Measurements from ENCODE around the gene TSHR.
"Not testable (repeated sequence)": the region's sequence is repeated elsewhere in the genome, so short reads cannot be mapped to it uniquely, and the experiment has no call there.

Gene TSHR

DNA sequence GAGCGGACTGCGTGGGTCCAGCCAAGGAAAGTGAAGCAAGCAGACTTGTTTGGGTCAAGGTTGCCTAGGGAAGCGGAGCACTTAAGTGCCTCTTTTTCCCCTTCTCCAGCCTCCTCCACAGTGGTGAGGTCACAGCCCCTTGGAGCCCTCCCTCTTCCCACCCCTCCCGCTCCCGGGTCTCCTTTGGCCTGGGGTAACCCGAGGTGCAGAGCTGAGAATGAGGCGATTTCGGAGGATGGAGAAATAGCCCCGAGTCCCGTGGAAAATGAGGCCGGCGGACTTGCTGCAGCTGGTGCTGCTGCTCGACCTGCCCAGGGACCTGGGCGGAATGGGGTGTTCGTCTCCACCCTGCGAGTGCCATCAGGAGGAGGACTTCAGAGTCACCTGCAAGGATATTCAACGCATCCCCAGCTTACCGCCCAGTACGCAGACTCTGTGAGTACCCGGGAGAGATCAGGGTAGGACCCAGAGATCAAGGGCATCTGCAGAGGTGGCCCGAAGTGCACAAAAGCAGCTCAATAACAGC, at the start of gene TSHR:
Gene TSHR (plus strand): TSS at position 206 of the 526 bp plus-strand sequence. CDS start 60 bp downstream, at position 266.
- peak in 1 of 4 experiments; percentile 9 for DNase-seq

DNA sequence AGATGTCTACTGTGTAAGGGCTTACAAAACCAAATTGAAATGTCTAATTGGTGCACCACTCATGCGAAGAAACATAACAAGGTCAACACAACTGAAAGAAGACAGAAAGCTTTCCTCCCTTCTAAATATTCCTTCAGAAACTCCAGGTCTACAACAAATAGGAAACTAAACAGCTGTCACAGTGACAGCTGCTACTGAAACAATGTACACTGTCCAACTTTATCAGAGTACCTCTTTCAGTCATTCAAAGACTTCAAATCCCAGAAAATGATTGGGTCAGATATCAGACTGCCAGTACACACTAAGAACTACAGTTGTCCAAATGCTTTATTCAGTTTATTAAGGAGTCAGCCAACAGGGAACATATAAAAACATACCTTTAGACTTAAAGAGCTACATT, 49.1 kb upstream of the TSHR start:
- DNase-seq = no peak

- DNase-seq = no peak
These were observed 48.5 kb upstream of the TSHR start for GRCh38 chr14:80906946-80907345.

GRCh38 chr14:80912013-80912412, 43.4 kb upstream of the TSHR start:
- not testable (repeated sequence) for DNase-seq

DNA sequence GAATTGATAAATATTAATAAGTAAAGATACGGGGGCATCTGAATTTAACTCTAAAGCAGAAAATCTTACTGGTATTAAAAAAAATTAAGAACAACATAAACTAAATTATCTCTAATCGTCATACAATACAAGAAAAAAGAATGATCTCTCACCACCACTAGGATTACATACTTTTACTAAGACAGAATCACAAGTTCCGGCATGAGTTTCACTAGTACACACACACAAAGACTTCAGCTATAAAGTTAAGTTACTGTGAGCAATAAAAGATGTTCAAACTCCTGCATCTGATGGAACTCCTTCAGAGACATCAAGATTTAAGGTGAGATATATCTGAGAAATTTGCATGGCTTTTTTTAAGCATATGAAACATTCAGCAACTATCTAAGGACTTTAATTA, 35.8 kb upstream of the TSHR start:
- no peak for DNase-seq

DNA sequence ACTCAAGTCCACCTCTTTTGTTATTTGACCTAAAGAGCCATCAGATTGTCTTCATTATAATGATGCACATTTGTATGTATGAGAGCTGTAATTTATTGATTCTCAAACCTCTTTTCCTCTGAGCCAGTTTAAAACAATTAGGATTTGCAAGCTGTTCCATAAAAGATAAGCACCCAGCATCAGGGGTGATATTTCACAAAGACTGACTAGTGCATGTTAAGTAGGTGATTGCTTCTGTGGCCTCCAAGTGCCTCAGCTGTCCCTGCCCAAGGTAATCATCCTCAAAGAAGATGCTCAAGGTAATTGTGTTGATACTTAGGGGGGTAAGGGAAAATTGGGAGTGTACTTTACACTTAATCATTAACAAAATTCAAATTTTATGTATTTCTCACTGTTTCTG, 32.1 kb upstream of the TSHR start:
- no peak for DNase-seq

- DNase-seq = no peak
These were observed 30.9 kb upstream of the TSHR start for GRCh38 chr14:80924365-80925103.

GRCh38 chr14:80926397-80927082, 28.9 kb upstream of the TSHR start:
- no peak for DNase-seq

GRCh38 chr14:80927083-80927989, 28.1 kb upstream of the TSHR start:
- no peak for DNase-seq

DNA sequence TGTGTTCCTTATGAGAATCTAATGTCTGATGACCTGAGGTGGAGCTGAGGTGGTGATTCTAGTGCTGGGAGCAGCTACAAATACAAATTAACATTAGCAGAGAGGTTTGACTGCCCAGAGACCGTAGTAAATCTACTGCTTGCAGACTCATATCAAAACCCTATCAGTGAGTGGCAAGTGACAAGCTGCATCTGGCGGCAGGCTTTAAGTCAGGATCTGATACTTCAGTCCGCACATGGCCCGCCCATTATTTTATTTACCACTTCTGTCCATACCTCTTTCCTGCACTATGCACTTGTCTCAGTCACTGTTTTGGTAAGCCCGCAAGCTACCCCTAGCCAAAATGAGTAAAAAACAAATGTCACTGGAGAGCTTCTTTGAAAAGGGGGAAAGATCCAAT, 25.3 kb upstream of the TSHR start:
- no peak for DNase-seq

- DNase-seq = no peak
These were observed 24.5 kb upstream of the TSHR start for GRCh38 chr14:80930836-80931389.

DNA sequence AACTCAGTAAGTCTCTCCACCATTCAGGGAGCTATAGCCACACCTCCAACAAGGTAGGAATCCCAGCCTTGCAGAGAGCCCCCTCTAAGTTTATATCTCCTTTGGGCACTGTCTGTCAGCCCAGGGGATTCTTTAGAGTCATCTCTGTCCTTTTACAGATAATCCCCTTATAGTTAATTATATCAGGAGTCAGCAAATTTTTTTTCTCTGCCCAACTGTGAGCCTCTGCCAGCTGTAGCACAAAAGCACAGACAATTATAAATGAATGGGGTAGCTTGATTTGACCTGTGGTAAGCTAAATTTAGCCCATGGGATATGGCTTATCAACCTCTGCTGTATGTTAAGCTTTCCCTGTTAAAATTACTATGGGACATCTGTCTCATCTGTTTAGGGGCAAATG, 22.1 kb upstream of the TSHR start:
- no peak for DNase-seq

- no peak for DNase-seq
These were observed 21.7 kb upstream of the TSHR start for GRCh38 chr14:80933686-80934085.

DNA sequence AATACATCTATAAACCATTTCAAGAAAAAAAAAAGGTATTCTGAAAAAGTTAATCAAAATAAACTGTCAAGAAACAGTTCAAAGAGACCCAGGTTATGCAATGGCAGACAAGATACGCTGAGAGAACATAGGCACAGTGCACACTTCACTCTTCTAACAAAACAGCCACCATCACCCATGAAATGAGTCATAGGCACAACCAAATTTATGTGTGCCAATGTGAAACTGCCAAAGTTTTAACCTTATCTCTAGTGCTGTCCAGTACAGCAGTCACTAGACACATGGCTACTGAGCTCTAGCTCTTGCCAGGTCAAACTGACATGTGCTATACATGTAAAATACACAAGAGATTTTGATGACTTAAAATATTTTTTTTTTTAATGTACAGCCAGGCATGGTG, 15.3 kb upstream of the TSHR start:
- no peak for DNase-seq

DNA sequence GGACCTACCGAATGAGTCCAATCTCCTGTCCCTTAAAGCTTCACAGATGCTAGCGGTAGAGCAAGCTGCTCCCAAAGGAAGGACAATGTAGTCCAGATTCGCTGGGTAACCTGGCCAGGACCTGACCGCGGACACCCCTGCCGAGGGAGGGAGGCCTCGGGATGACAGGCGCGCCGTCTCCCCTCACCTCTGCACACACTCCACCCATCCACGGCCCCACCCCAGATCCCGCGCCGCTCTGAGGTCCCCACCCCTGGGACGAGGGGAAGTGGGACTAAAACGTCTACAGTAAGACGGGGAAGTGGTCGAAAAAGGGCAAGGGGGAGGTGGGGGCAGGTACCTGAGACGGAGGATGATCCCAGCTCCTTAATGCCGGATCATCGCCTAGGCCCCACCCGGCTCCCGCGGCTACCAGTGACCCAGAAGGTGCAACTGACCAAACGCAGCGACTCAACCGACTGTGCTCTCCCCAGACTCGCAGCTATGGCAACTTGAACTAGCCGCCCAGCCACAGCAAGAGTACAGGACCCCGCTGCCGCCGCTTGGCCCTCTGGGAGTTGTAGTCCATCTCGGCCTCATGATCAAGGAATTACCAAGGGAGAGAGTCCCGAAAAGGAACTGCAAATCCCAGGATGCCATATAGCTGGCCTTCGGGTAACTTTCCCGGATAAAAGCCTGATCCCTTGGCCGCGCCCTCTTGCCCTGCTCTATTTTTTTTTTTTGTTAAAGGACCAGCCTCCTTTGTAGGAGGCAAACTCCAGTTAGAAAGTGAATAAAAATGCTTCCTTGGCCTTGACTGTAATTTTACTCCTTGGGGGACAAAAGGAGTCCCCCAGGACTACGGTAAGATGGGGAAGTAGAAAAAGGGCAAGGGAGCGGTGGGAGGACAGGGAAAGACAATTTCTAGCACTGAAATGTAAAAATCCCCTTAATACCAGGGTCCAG, 13.9 kb upstream of the TSHR start, which contains the start of gene CEP128:
Gene CEP128 (minus strand): TSS at position 498 of the 945 bp plus-strand sequence.
- peak; percentile 38 to 68 (median 44) for DNase-seq

GRCh38 chr14:80942191-80942600, 13.2 kb upstream of the TSHR start:
- no peak for DNase-seq

- DNase-seq = no peak
These were observed 10.4 kb upstream of the TSHR start for GRCh38 chr14:80944861-80945617.

GRCh38 chr14:80946187-80946586, 9.2 kb upstream of the TSHR start:
- DNase-seq = no peak

DNA sequence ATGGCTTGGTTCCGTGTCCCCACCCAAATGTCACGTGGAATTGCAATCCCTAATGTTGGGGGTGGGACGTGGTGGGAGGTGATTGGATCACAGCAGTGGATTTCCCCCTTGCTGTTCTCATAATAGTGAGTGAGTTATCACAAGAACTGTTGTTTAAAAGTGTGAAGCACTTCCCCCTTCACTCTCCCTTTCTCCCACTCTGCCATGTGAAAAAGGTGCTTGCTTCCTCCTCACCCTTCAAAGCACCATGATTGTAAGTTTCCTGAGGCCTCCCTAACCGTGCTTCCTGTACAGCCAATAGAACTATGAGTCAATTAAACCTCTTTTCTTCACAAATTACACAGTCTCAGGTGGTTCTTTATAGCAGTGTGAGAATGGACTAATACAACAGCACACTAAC, 8.6 kb upstream of the TSHR start:
- no peak for DNase-seq

GRCh38 chr14:80948291-80948690, 7.1 kb upstream of the TSHR start:
- no peak for DNase-seq

DNA sequence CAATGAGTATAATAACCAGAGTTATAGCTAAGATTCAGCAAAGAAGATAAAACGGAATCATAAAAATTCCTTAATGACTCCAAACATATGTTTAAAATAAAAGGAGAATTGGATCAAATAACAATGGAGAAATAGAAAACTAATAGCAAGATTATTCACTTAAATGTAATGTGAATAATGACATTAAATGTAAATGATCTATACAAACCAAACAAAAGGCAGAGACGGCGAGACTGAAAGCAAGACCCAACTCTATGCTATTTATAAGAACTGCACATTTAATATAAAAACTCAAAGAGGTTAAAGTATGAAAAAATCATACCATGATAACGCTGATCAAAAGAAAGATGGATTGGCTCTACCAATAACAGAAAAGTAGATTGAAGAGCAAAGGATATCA, 3.9 kb upstream of the TSHR start:
- no peak for DNase-seq
